ENCODE data around the gene OSBPL8.

GRCh38 chr12:76536546-76536945 lies 23.0 kb downstream of the OSBPL8 start:
- TF ChIP-seq POLR2A (IDR thresholded peaks at IDR 0.05; ENCODE audit: control extremely low read depth in 1 of 2, low read depth in 2 of 2, low read length in 2 of 2), result no peak
- no peak for TF ChIP-seq CTCF (IDR thresholded peaks at IDR 0.05; ENCODE audit: control extremely low read depth in 1 of 3, insufficient read depth in 1 of 3, low read depth in 1 of 3, low read length in 3 of 3)

Measured in H1 (cell line).